ENCODE results near the gene TRAF3.
A peak's percentile ranks its signal among the peaks of the same experiment; 100 is the strongest.
"Not testable (repeated sequence)": the region's sequence is repeated elsewhere in the genome, so short reads cannot be mapped to it uniquely, and the experiment has no call there.

The TRAF3 gene

DNA sequence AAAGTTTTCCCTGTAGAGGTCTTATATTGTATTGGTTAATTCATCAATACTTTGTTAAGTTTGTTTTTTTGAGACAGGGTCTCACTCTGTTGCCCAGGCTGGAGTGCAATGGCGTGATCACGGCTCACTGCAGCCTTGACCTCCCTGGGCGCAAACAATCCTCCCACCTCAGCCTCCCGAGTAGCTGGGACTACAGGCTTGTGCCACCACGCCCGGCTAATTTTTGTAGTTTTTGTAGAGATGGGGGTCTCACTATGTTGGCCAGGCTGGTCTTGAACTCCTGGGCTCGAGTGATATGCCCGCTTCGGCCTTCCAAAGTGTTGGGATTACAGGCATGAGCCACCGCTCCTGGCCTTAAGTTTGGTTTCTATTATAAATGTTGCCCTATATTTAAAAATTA lies 149.6 kb downstream of the TRAF3 start:
- DNase-seq, result not testable (repeated sequence)

GRCh38 chr14:102927346-102927877 lies 150.2 kb downstream of the TRAF3 start:
- DNase-seq, result no peak

- DNase-seq, result no peak
Observed at GRCh38 chr14:102927878-102928411, 150.7 kb downstream of the TRAF3 start.

GRCh38 chr14:102928412-102929240 lies 151.4 kb downstream of the TRAF3 start:
- DNase-seq, result peak; percentile 72

DNA sequence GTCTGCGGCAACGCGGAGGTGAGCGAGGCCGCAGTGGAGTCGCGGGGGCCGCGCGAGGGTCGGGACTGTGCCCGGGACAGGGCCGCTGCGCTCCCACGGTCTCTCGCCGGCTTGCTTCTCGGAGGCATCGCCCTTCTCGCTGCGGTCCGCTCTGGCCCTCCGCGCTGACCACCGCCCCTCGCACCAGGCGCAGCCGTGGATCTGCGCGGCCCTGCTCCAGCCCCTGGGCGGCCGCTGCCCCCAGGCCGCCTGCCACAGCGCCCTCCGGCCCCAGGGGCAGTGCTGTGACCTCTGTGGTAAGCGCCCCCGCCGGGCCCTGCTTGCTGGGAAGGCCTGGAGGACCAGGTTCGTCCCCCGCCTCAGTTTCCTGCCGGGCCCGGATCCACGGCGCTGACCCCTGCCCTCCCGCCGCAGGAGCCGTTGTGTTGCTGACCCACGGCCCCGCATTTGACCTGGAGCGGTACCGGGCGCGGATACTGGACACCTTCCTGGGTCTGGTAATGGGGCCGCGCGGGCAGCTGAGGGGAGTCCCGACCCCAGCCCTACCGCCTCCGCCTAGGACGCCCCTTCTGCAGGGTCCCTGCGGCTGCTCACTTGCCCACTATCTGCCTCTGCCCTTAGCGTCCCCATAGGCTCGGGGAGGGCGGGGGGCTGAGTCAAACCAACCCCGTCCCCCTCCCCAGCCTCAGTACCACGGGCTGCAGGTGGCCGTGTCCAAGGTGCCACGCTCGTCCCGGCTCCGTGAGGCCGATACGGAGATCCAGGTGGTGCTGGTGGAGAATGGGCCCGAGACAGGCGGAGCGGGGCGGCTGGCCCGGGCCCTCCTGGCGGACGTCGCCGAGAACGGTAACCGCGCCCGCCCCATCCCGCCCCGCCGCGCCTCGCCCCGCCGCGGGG lies 152.2 kb downstream of the TRAF3 start:
- no peak for DNase-seq

DNA sequence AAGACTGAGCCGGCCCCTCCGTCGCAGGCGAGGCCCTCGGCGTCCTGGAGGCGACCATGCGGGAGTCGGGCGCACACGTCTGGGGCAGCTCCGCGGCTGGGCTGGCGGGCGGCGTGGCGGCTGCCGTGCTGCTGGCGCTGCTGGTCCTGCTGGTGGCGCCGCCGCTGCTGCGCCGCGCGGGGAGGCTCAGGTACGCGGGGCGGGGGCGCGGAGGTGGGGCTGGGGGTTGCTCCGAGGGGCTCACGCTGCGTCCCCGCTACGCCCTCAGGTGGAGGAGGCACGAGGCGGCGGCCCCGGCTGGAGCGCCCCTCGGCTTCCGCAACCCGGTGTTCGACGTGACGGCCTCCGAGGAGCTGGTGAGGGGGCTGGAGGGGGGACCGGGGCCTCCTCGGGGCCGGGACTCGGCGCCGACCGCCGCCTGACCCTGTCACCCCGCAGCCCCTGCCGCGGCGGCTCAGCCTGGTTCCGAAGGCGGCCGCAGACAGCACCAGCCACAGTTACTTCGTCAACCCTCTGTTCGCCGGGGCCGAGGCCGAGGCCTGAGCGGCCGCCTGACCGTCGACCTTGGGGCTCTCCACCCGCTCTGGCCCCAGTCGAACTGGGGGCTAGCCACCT lies 153.0 kb downstream of the TRAF3 start:
- no peak for DNase-seq

GRCh38 chr14:102930753-102931579 lies 153.7 kb downstream of the TRAF3 start:
- DNase-seq, result no peak

GRCh38 chr14:102931580-102932285 lies 154.5 kb downstream of the TRAF3 start:
- no peak for DNase-seq

DNA sequence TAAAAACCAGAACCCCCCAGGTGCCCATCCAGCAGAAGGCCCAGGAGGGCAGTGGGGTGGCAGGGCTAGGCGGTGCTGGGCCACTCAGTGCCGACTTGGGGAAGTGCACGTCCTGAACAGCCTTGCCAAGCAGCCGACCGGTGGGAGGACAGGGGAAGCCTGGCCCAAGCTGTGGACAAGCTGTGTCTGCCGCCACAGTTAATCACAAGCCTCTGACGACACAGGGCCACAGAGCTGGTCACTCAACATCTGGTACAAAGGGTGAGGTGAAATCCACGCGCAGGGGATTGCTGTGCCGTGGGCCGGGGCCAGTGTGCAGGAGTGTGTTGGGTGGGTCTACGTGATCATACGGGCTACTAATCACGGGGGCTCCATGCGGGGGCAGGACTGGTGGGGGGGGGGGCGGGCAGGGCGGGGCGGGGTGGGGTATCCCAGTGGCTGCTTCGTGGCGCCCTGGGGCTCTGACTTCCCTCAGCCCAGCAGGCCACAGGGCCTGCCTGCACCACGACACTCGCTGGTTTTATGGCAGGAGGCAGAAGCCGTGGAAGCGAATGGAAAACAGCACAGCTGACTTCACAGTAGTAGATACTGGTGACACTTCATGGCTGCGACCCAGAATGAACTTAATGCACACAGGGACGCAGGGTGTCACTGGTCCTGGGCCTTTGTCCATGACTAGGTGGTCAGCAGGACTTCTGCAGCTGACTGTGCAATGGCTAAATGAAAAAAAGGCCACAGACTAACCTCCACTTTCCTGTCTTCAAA lies 155.4 kb downstream of the TRAF3 start:
- no peak for DNase-seq

DNA sequence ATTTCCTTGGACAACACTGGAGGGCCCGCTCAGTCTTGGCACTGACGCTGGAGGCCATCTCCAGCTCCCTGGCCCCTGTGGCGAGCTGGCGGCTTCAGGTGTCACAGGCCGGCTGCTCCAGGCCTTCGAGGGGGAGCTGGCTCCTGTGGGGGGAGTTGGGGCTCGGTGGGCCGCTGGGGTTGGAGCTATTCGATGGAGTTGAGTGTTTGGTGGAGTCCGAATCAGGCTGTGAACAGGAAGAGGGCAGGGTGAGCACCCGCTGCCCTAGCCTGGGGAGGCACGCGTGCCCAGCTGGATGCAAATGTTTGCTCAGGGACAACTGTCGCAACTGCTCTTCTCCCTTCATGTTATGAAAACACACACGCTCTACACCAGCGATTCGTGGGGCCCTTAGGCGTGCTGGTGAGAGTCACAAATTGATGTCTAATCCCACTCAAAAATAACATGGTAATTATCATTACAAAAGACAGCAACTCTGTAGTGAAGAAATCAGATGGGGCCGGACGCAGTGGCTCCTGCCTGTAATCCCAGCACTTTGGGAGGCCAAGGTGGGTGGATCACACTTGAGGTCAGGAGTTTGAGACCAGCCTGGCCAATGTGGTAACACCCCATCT lies 156.5 kb downstream of the TRAF3 start:
- DNase-seq, result no peak

DNA sequence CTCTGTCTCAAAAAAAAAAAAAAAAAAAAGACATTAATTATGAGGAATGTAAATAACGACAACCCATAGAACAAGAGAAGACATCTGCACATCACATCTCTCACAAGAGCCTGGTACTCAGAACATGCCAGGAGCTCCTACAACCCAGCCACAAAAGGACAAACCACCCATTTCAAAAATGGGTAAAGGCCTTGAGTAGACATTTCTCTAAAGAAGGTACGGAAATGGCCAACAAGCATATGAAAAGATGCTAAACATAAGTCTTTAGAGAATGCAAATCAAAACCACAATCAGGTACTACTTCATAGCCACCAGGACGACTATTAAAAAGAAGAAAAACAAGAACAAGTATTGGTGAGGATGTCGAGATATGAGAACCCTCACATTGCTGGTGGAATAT lies 158.5 kb downstream of the TRAF3 start:
- DNase-seq, result no peak

GRCh38 chr14:102937331-102938175 lies 160.3 kb downstream of the TRAF3 start:
- DNase-seq, result no peak

GRCh38 chr14:102938191-102938590 lies 160.9 kb downstream of the TRAF3 start:
- no peak for DNase-seq

- DNase-seq, result no peak
Observed at GRCh38 chr14:102939329-102939728, 162.1 kb downstream of the TRAF3 start.

DNA sequence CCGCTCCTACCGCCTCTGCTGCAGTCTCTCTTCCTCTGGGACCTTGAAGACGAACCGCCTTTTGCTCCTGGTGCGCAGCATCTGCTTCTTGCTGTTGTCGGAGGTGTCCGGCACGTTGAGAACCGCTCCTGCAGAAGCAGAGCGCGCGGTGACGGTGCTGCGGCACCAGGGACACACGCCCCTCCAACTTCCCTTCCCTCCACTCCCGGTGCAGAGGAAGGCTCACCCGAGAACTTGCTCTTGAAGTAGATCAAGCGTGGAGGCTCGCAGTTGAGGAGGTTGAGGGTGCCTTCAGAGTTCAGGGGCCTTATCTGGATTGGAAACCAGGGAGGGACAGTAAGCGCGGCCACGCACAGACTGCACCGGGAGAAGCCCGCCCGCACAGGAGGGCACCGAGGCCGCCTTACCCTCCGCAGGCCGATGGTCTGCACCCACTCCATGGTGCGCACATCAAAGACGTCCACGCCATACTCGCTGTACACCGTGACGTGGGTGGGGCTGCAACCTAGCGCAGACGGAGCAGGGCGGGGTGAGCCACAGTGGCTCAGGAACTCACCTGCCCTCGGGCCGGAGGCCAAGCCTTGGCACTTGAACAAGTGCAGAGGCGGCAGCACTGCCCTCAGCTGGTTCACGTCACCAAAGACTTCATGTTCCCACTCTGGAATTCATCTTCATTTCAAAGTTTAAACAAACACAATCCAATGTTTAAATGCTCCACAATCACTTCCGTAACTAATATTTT lies 162.7 kb downstream of the TRAF3 start:
- DNase-seq, result no peak

DNA sequence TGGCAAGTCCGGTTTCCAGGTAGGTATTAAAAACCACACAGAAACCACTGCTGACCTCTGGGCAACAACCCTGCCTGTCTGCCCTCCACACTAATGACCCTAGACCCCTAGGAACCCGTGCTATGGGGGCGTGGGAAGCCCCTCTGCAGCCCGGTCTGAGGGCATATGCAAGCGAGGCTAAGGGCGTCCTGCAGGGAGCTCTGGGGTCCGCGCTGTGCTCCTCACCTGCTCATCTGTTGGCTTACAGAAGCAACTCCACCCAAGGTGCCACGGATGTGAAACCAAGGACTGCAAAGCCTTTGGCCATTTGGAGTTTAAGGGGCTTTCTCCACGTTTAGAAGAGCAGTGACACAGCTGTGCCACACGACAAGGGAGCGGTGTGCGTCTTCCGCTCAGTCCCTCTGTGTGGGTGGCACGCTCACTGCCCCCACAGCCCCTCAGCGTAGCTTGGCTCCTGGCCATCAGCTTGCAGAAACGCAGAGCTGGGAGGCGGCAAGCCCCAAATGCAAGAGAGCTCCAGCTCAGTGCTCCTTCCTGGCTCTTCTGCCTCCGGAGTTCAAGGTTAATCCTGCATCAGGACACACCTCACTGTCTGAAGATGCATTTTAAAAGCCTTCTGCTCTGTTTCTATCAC lies 163.6 kb downstream of the TRAF3 start:
- no peak for DNase-seq

GRCh38 chr14:102941419-102942011 lies 164.3 kb downstream of the TRAF3 start:
- DNase-seq, result no peak

All from right forelimb (tissue), 1 donor.